NB4 (cell line): Measurements from ENCODE around the gene MAGI2.

Experiments
- MAX ChIP-seq: IDR thresholded peaks from 2 replicates; pipeline ENCODE4 v1.6.1; 2011; ENCODE audit warnings: low read depth, low read length
- MYC ChIP-seq: IDR thresholded peaks from 2 replicates; pipeline ENCODE4 v1.6.1; 2011; ENCODE audit warnings: low read depth, low read length
- POLR2A ChIP-seq: IDR thresholded peaks from 2 replicates; pipeline ENCODE4 v1.6.1; 2011; ENCODE audit warnings: mild to moderate bottlenecking; ENCODE audit not compliant: insufficient read length; ENCODE audit errors: extremely low read depth
- TF ChIP-seq, protein P1 (sequence below): IDR thresholded peaks from one replicate; pipeline ENCODE4 v1.5.1; 2012; ENCODE audit warnings: low read depth, low read length

- TF ChIP-seq POLR2A = no peak
- TF ChIP-seq, protein P1, sequence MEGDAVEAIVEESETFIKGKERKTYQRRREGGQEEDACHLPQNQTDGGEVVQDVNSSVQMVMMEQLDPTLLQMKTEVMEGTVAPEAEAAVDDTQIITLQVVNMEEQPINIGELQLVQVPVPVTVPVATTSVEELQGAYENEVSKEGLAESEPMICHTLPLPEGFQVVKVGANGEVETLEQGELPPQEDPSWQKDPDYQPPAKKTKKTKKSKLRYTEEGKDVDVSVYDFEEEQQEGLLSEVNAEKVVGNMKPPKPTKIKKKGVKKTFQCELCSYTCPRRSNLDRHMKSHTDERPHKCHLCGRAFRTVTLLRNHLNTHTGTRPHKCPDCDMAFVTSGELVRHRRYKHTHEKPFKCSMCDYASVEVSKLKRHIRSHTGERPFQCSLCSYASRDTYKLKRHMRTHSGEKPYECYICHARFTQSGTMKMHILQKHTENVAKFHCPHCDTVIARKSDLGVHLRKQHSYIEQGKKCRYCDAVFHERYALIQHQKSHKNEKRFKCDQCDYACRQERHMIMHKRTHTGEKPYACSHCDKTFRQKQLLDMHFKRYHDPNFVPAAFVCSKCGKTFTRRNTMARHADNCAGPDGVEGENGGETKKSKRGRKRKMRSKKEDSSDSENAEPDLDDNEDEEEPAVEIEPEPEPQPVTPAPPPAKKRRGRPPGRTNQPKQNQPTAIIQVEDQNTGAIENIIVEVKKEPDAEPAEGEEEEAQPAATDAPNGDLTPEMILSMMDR = no peak
- no peak for TF ChIP-seq MAX
- TF ChIP-seq MYC = no peak
These were observed 684.6 kb downstream of the MAGI2 start for GRCh38 chr7:78768859-78769258.
